NCI-H1417 treated with DMSO at 0.1 percent for 48 hours (cell line): Measurements from ENCODE around the gene WNT5B.
"Not testable (repeated sequence)": the region's sequence is repeated elsewhere in the genome, so short reads cannot be mapped to it uniquely, and the experiment has no call there.

Experiments used
- DNase-seq: peaks from one replicate; lab custom pipeline; 2025; lab: John Stamatoyannopoulos, UW

Gene WNT5B

DNA sequence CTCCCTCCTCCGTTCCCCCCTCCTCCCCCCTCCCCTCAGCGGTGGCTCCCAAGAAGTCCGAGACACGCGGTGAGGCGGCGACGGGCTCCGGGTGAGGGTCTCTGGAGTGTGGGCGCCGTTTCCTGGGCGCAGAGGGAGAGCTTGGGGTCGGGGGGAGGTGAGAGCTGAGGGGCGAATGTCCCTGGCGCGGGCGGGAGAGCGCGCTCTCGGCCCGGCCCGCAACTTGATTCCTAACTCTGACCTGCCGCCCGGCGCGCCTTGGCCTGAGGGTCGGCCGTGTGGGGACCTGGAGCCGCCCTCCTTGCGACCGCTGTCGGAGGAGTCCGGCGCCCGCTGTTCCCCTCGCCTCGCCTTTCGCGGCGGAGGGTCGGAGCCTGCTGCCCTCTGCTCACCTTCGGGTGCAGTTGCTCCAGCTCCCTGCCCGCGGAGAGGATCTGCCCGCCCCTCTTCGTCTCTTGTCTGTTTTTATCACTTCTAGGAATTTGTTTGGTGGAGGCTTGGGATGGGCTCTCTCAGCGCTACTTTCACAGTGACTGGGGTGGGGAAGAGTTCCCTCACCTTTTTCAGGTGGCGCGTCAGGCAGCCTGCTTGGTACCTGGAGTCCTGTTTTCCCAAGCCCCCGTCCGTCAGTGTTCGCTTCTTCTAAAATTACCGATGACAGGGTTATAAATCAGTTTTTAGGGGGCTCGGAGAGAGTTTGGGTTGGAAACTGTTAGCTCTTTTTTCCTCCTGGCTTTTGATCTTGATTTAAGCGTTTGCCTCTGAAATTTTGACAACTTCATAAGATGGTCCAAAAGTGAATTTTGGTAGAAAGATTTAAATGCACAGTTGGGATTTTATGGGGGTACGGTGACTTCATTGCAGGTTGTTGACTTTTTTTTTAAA, 62.3 kb downstream of the WNT5B start:
- DNase-seq = no peak

DNA sequence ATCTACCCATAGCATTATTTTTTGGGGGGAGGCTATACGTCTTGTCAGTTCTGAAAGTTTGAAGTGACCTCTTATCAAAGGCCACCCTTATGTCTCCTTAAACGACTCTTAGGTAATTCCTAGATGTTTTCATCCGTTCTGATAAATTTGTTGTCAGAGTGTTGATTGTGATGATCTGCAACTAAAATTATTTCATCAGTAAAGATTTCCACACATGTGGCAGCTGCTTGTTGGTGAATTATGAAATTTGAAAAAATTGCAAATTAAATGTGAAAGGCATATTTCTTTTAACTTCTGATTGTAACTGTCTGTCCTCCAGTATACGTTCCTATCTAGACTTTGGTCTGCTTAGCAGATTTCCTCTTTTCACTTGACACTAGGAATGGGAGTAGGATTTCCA, 63.2 kb downstream of the WNT5B start:
- DNase-seq = no peak

- no peak for DNase-seq
Measured at GRCh38 chr12:1692895-1693610, 64.0 kb downstream of the WNT5B start.

GRCh38 chr12:1695097-1695496, 66.1 kb downstream of the WNT5B start:
- DNase-seq = not testable (repeated sequence)

DNA sequence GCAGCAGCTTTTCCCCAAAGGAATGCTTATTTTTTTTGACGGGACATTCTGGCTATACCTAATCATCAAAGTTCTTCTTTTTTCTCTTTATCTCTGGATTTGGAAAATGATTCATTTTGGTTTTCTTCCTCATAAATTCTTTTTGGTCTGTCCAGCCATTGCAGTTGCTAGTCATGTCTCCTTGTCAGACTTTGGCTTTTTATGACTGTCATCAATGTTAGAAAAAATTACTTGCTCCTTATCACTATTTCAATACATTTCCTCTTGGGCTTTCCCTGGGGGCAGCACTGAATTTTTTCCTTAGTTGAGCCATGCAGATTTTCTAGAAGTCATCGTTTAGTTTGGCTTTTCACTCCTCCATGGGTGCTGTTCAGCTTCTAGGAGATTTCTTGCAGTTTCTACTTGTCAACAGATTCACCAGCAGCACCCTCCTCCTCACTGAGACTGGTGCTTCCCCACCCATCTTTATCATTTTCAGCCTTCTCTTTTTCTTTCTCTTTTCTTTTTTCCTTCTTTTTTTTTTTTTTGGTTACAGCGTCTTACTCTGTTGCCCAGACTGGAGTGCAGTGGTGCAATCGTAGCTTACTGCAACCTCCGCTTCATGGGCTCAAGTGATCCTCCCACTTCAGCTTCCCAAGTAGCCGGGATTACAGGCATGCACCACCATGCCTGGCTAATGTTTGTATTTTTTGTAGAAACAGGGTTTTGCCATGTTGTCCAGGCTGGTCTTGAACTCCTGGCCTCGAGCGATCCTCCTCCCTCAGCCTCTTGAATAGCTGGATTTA, 67.0 kb downstream of the WNT5B start:
- DNase-seq = no peak

DNA sequence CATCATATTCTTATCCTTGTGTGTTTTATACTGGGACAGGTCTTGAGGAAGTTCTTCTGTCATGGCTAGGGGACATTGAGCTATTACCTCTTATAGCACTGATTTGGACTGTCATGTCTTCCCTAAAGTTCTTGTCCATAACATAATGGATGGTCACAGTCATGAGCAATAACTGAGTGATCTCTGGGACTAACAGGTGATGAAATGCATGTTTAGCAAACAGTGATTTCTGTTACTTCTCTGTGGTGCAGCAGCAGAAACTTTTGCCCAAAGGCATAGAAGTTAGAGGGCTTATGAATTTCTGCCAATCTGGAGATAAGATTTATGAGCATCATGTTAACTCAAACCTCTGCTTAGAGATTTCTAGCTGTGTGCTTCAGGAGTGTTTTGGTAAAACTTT, 67.8 kb downstream of the WNT5B start:
- DNase-seq = no peak
